ENCODE data around the gene GPR15. TPM values are rescaled to one million over a fixed set of nuclear protein-coding genes. Genes with fewer than 3 reads are reported as not detected.
"Not testable (repeated sequence)": the region's sequence is repeated elsewhere in the genome, so short reads cannot be mapped to it uniquely, and the experiment has no call there.

GPR15 gene
- total RNA-seq, 1 experiment from 2014 or later: not detected

GRCh38 chr3:98556164-98557130 lies 24.7 kb downstream of the GPR15 start:
- H3K4me1 Mint-ChIP-seq (ENCODE audit: insufficient read depth, unreplicated experiment): peaks cover 4% of the 10 kb centered on the region
- POLR2A ChIA-PET: interaction anchor here (0.6 kb wide), 1 partner anchor 693 kb away, joined by 3 read pairs; no protein-coding TSS in a partner anchor
- H3K36me3 Mint-ChIP-seq (ENCODE audit: insufficient read depth, unreplicated experiment): no peaks in the 10 kb centered on the region
- no peak overlapping the region for H3K27ac Mint-ChIP-seq (ENCODE audit: low read depth, unreplicated experiment)
- no peak for DNase-seq (ENCODE audit: unreplicated experiment)
- BruUV-seq (replicated peaks): no TSS peak
- CTCF ChIA-PET: interaction anchor here (0.6 to 1.0 kb wide), 4 partner anchors 17 to 515 kb away, joined by 3 to 4 read pairs (median 3); no protein-coding TSS in a partner anchor
- no peak for TF ChIP-seq CTCF (IDR thresholded peaks at IDR 0.05; ENCODE audit: unreplicated experiment)
- no peak overlapping the region for H3K4me3 Mint-ChIP-seq (ENCODE audit: unreplicated experiment)
- no peaks in the 10 kb centered on the region for H3K9me3 Mint-ChIP-seq (ENCODE audit: unreplicated experiment)
- intact Hi-C loops (cut with micrococcal nuclease): no loop called here
- no peaks in the 10 kb centered on the region for H3K27me3 Mint-ChIP-seq (ENCODE audit: insufficient read depth, unreplicated experiment)

- CTCF ChIA-PET: interaction anchor here (0.6 to 1.0 kb wide), 4 partner anchors 18 to 551 kb away, joined by 3 to 4 read pairs (median 3); no protein-coding TSS in a partner anchor
- H3K9me3 Mint-ChIP-seq (ENCODE audit: unreplicated experiment): no peaks in the 10 kb centered on the region
- intact Hi-C loops (cut with micrococcal nuclease): no loop called here
- H3K4me3 Mint-ChIP-seq (ENCODE audit: unreplicated experiment): no peak overlapping the region
- no peak overlapping the region for H3K27ac Mint-ChIP-seq (ENCODE audit: low read depth, unreplicated experiment)
- POLR2A ChIA-PET: no interaction called here
- no peaks in the 10 kb centered on the region for H3K27me3 Mint-ChIP-seq (ENCODE audit: insufficient read depth, unreplicated experiment)
- H3K4me1 Mint-ChIP-seq (ENCODE audit: insufficient read depth, unreplicated experiment): peaks cover 4% of the 10 kb centered on the region
- H3K36me3 Mint-ChIP-seq (ENCODE audit: insufficient read depth, unreplicated experiment): no peaks in the 10 kb centered on the region
- no peak for DNase-seq (ENCODE audit: unreplicated experiment)
- TF ChIP-seq CTCF (IDR thresholded peaks at IDR 0.05; ENCODE audit: unreplicated experiment): no peak
- no TSS peak for BruUV-seq (replicated peaks)
These were observed 25.7 kb downstream of the GPR15 start for GRCh38 chr3:98557324-98558010.

- H3K4me3 Mint-ChIP-seq (ENCODE audit: unreplicated experiment): no peak overlapping the region
- no peaks in the 10 kb centered on the region for H3K36me3 Mint-ChIP-seq (ENCODE audit: insufficient read depth, unreplicated experiment)
- no peak for TF ChIP-seq CTCF (IDR thresholded peaks at IDR 0.05; ENCODE audit: unreplicated experiment)
- BruUV-seq (replicated peaks): no TSS peak
- intact Hi-C loops (cut with micrococcal nuclease): no loop called here
- H3K27ac Mint-ChIP-seq (ENCODE audit: low read depth, unreplicated experiment): no peak overlapping the region
- H3K4me1 Mint-ChIP-seq (ENCODE audit: insufficient read depth, unreplicated experiment): peaks cover 10% of the 10 kb centered on the region
- CTCF ChIA-PET: interaction anchor here (0.6 to 1.4 kb wide), 3 partner anchors 14 to 551 kb away, joined by 3 to 6 read pairs (median 3); no protein-coding TSS in a partner anchor
- DNase-seq (ENCODE audit: unreplicated experiment): no peak
- H3K9me3 Mint-ChIP-seq (ENCODE audit: unreplicated experiment): no peaks in the 10 kb centered on the region
- no peaks in the 10 kb centered on the region for H3K27me3 Mint-ChIP-seq (ENCODE audit: insufficient read depth, unreplicated experiment)
- POLR2A ChIA-PET: no interaction called here
These were observed 26.5 kb downstream of the GPR15 start for GRCh38 chr3:98558100-98558827.

- H3K4me1 Mint-ChIP-seq (ENCODE audit: insufficient read depth, unreplicated experiment); H3K27me3 Mint-ChIP-seq (ENCODE audit: insufficient read depth, unreplicated experiment); BruUV-seq (replicated peaks); DNase-seq (ENCODE audit: unreplicated experiment); H3K4me3 Mint-ChIP-seq (ENCODE audit: unreplicated experiment); H3K36me3 Mint-ChIP-seq (ENCODE audit: insufficient read depth, unreplicated experiment); CTCF ChIA-PET; intact Hi-C loops (cut with micrococcal nuclease); H3K9me3 Mint-ChIP-seq (ENCODE audit: unreplicated experiment); H3K27ac Mint-ChIP-seq (ENCODE audit: low read depth, unreplicated experiment): not testable (repeated sequence)
- POLR2A ChIA-PET: interaction anchor here (0.9 to 1.2 kb wide), 2 partner anchors 10 to 25 kb away, joined by 3 read pairs; no protein-coding TSS in a partner anchor
These were observed 28.0 kb downstream of the GPR15 start for GRCh38 chr3:98559769-98560168.

Data from MCF 10A (cell line).